Neural crest cell (in vitro differentiated cells): Measurements from ENCODE around the gene WDFY3. TPM values are rescaled to one million over a fixed set of nuclear protein-coding genes. Genes with fewer than 3 reads are reported as not detected.

Experiments
- DNase-seq: peaks from one replicate; pipeline ENCODE4 v3.0.0; 2021; ENCODE audit warnings: low read depth, mixed read lengths, low spot score
- H3K27ac Mint-ChIP-seq: one replicate; pipeline ENCODE4 v1.8.0; 2021; ENCODE audit warnings: mild to moderate bottlenecking, mixed read lengths; ENCODE audit not compliant: unreplicated experiment
- H3K27me3 Mint-ChIP-seq: 2 replicates; pipeline ENCODE4 v1.8.0; 2021; ENCODE audit warnings: low read depth, mild to moderate bottlenecking, mixed read lengths
- H3K36me3 Mint-ChIP-seq: 2 replicates; pipeline ENCODE4 v1.8.0; 2021; ENCODE audit warnings: low read depth, mild to moderate bottlenecking, mixed read lengths
- H3K4me1 Mint-ChIP-seq: 2 replicates; pipeline ENCODE4 v1.8.0; 2021; ENCODE audit warnings: mixed read lengths
- H3K4me3 Mint-ChIP-seq: one replicate; pipeline ENCODE4 v1.8.0; 2021; ENCODE audit warnings: mild to moderate bottlenecking, mixed read lengths
- H3K9me3 Mint-ChIP-seq: 2 replicates; pipeline ENCODE4 v1.8.0; 2021; ENCODE audit warnings: mixed read lengths
- CTCF ChIP-seq: fragments of 200-600 bp; sonication (generic); conservative IDR thresholded peaks from 2 replicates; pipeline ENCODE4 v1.5.0; 2021; ENCODE audit warnings: antibody characterized with exemption, mild to moderate bottlenecking
- total RNA-seq: library from RNA; stranded (reverse); gene quantifications from 2 replicates; pipeline ENCODE4 v1.2.1, GENCODE V29; 2021

The WDFY3 gene
- total RNA-seq, 1 donor from 2014 or later = 53.5 TPM

- peaks cover 8% of the 10 kb centered on the region for H3K4me1 Mint-ChIP-seq
- TF ChIP-seq CTCF = no peak
- peaks cover 9% of the 10 kb centered on the region for H3K36me3 Mint-ChIP-seq
- H3K9me3 Mint-ChIP-seq = peaks cover 3% of the 10 kb centered on the region
- H3K27ac Mint-ChIP-seq = no peak overlapping the region
- H3K4me3 Mint-ChIP-seq = no peak overlapping the region
- no peak for DNase-seq
- no peaks in the 10 kb centered on the region for H3K27me3 Mint-ChIP-seq
These were observed 86.8 kb downstream of the WDFY3 start for GRCh38 chr4:84879651-84880200.

- no peak overlapping the region for H3K4me3 Mint-ChIP-seq
- peaks cover 3% of the 10 kb centered on the region for H3K9me3 Mint-ChIP-seq
- no peak for TF ChIP-seq CTCF
- peaks cover 8% of the 10 kb centered on the region for H3K4me1 Mint-ChIP-seq
- no peak overlapping the region for H3K27ac Mint-ChIP-seq
- H3K36me3 Mint-ChIP-seq = peaks cover 9% of the 10 kb centered on the region
- no peak for DNase-seq
- no peaks in the 10 kb centered on the region for H3K27me3 Mint-ChIP-seq
These were observed 87.9 kb downstream of the WDFY3 start for GRCh38 chr4:84878546-84878945.

GRCh38 chr4:84878090-84878489 is 88.4 kb downstream of the WDFY3 start:
- H3K4me1 Mint-ChIP-seq = peaks cover 8% of the 10 kb centered on the region
- peaks cover 3% of the 10 kb centered on the region for H3K9me3 Mint-ChIP-seq
- H3K4me3 Mint-ChIP-seq = no peak overlapping the region
- peaks cover 11% of the 10 kb centered on the region for H3K36me3 Mint-ChIP-seq
- no peak for TF ChIP-seq CTCF
- no peaks in the 10 kb centered on the region for H3K27me3 Mint-ChIP-seq
- DNase-seq = no peak
- H3K27ac Mint-ChIP-seq = no peak overlapping the region

- H3K4me1 Mint-ChIP-seq = peaks cover 8% of the 10 kb centered on the region
- no peak for TF ChIP-seq CTCF
- peaks cover 12% of the 10 kb centered on the region for H3K36me3 Mint-ChIP-seq
- no peak overlapping the region for H3K27ac Mint-ChIP-seq
- DNase-seq = no peak
- peaks cover 3% of the 10 kb centered on the region for H3K9me3 Mint-ChIP-seq
- no peak overlapping the region for H3K4me3 Mint-ChIP-seq
- no peaks in the 10 kb centered on the region for H3K27me3 Mint-ChIP-seq
These were observed 89.2 kb downstream of the WDFY3 start for GRCh38 chr4:84877051-84877833.

- DNase-seq = no peak
- Mint-ChIP-seq H3K36me3 (peaks cover 10% of the 10 kb centered on the region), H3K9me3 (no peaks in the 10 kb centered on the region), H3K27me3 (no peaks in the 10 kb centered on the region), H3K27ac (no peak overlapping the region), H3K4me3 (no peak overlapping the region), H3K4me1 (peaks cover 11% of the 10 kb centered on the region)
- TF ChIP-seq CTCF = no peak
These were observed 90.7 kb downstream of the WDFY3 start for GRCh38 chr4:84875636-84876371.
